ENCODE measurements around the gene ZNF580.
A peak's percentile ranks its signal among the peaks of the same experiment; 100 is the strongest.

ZNF580 gene

DNA sequence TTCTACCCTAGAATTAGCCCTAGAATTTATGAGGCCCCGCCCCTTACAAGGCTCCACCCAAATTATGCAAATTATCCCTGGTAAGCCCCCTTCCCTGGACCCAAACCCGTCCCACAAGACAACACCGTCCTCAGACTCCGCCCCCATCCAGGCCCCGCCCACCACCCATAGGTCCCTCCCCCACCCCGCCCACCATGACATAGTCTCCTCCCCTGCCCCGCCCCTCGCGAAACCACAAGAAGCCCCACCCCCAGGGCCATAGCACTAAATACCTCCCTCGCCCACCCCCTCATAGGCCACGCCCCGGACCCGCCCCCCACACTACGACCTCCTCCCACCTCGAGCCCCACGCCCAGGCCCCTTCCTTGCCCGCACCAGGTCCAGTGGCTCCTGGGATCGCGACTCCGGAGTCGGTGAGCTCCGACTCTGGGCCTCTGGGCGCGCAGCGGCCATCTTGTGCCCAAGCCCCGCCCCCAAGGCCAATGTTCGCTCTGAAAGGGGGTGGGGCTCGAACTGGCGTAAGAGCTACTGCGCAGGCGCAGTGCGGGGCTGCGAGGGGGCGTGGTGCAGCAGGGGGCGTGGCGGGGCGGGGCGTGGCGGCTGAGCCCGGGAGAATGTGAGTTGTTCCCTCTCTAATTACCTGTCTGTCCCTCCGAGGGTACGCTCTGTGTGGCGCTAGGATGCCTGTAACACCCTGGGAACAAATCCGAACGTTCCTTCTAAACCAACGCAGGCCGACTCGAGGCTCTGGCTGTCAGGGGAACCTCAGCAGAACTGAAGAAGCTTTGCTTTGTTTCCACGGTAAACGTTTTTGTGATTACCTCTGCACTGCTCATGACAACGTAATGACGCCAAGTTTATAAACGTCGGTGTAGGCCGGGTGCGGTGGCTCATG is 16.4 kb upstream of the ZNF580 start, which contains the start of gene ZNF784:
Gene ZNF784 (minus strand): TSS at position 458 of the 895 bp plus-strand sequence. CDS start 5 bp downstream, at position 453.
- peak; percentile 94 for DNase-seq

DNA sequence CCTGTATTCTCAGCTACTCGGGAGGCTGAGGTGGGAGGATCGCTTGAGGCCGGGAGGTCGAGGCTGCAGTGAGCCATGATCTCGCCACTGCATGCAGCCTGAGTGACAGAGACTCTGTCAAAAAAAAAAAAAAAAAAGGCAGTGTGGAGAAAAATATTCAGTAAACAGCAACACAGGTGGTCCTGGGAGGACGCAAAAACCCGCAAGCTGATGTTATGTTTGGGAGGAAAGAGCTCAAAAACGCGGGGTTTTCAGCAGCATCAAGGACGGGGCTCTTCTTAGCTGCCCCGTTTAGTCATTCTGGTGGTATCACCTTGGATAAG is 15.8 kb upstream of the ZNF580 start:
- DNase-seq: no peak

DNA sequence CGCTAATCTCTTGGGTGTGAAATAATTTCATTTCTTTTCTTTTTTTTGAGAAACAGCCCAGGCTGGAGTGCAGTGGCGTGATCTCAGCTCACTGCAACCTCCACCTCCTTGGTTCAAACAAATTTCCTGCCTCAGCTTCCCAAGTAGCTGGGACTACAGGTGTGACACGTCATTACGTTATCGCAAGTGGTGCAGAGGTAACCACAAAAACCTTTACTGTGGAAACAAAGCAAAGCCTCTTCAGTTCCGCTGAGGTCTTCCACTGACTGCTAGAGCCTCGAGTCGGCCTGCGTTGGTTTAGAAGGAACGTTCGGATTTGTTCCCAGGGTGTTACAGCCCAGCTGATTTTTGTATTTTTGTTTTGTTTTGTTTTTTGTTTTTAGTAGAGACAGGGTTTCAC is 14.5 kb upstream of the ZNF580 start:
- peak; percentile 35 for DNase-seq

DNA sequence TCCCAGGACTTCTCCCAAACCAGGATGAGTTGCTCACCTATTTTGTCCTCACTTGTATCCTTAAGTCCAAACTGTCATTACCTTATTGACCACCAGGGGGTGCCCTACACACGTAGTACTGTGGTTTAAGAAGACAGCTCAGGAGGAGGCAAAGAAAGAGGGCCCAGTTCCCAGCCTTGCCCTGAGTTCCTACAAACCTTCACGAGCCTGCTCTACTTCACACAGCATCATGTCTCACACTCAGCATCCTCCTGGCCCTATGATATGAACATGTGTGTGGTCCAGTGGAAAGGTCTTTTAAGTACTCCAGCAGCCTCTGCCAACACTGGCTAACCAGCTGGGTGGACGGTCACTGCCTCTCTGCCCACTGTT is 8.4 kb upstream of the ZNF580 start:
- peak; percentile 89 for DNase-seq

DNA sequence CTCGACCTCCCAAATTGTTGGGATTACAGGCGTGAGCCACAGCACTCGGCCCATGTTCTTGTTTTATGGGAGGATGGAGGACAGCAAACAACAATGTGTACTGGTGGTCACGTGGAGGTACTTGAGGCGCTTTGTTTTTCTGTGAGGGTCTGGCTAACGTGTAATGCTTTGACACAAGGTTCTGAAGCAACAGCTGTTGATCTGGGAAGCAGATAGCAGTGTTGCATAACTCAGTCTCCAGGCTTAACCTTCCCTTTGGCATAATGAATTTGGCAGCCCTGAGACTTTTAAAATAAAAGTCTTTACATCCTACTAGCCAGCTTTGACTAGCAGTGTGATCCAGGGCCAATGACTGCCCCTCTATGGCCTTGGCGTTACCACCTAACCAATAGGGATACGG is 6.9 kb upstream of the ZNF580 start:
- DNase-seq: no peak

DNA sequence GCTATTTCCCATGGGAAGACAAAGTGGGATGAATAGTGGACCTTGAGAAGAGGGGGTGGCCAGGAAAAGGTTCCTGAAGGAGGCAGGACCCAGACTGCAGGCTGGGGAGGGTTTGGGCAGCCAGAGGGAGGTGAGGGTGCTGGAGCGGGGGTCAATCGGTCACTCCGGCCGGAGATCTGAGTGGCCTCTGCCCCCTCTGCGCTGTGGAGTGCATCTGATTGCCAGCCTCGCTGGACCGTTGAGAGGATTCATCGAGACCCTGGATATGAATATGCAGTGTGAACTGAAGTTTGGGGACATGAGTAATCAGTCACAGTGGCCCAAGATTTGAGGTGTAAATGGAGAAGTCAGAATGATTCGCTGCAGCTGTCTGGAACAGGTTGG is 5.5 kb upstream of the ZNF580 start:
- DNase-seq: no peak

DNA sequence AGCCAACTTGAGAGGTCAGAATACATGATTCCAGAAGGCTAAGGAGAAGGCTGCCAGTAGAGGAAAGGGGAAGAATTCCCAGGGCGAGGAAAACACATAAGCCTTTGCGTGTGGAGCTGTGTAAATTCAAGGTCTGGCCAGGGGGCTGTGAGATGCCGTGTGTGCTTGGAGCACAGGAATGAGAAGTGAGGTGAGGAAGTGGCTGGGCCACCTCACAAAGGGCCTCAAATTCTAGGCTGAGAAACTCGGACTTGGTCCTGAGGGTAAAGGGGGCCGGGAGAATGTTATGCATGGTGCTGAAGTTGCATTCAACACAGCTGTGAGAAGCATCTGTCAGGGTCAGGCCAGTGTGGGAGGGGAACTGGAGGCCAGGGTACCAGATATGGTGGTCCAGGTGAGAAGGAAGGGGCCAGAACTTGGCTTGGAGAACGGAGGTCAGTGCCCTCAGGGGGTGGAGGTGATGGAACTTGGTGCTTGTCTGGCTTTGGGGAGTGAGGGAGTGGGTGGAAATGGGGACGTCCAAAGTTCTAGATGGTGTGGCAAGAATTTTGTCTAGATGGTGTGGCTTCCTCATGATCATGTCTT is 4.9 kb upstream of the ZNF580 start:
- DNase-seq: no peak

DNA sequence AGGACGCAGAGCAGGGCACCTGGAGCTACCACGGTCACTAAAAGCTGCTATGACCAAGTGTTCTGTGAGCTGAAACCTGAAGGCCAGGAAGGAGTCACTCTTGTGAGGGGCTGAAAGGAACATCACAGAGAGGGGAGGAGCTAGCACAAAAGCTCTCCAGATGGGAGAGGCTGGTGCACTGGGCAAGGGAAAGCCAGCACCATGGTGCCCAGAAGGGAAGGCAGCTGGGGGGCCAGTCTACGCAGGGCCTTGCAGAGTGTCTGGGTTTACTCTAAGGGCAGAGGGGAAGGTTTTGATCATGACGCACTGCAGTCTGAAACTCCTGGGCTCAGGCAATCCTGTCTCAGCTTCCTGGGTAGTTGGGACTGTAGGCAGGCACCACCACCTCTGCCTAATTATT is 4.1 kb upstream of the ZNF580 start:
- no peak for DNase-seq

DNA sequence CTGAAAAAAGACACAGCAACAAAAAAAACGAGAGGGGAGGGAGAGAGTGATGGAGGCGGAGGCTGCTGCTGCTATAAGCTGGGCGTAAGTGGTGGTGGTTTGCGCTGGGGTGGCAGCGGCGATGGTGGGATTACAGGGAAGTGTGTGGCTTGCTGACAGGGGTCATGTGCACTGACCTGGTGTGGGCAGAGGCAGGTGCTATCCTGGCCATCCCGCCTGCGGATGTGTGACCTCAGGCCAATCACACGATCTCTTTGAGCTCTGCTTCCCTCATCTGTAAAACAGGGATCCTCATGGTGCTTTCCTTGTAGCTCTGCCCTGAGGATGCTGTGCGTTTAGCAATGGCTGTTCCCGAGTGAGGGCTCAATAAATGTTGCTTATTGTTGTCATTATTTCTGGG is 3.3 kb upstream of the ZNF580 start:
- DNase-seq: no peak

DNA sequence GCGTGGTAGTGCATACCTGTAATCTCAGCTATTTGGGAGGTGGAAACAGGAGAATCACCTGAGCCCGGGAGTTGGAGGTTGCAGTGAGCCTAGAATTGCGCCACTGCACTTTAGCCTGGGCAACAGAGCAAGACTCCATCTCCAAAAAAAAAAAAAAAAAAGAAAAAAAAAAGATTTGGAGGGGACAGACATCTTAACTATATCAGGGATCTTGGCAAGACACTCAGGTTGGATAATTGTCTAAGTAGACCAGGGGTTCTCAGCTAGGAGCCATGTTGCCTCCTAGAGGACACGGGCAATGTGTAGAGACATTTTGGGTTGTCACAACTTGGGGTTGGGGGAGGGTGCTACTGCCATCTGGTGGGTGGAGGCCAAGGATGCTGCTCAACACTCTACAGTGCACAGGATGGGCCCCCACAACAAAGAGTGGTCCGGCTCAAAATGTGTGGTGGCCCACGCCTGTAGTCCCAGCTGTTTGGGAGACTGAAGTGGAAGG is 1.9 kb upstream of the ZNF580 start:
- peak; percentile 18 for DNase-seq

DNA sequence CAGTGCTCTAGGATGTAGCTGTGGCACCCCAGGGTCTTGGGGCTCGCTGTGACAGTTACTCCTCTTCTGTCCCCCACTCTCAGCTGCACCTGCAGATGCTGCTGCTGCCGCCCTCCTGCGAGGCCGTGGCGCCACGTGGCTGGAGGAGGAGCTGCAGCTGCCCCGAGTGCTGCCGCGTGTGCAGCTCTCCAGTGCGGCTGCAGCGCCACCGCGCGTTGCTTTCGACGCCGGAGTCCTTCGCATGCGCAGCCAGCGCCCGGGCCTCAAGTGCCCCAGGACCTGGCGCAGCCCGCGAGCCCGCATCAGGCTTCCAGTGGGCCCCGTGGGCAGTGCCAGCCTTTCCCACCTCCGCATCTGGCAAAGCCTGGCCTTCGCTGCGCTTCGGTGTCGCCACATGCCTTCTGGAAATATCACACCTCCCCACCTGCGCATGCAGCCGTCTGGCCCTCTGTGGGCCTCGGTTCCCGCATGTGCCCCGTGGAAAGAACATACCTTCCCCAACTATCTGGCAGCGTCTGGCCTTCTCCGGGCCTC is 692 bp upstream of the ZNF580 start:
- peak; percentile 59 for DNase-seq

DNA sequence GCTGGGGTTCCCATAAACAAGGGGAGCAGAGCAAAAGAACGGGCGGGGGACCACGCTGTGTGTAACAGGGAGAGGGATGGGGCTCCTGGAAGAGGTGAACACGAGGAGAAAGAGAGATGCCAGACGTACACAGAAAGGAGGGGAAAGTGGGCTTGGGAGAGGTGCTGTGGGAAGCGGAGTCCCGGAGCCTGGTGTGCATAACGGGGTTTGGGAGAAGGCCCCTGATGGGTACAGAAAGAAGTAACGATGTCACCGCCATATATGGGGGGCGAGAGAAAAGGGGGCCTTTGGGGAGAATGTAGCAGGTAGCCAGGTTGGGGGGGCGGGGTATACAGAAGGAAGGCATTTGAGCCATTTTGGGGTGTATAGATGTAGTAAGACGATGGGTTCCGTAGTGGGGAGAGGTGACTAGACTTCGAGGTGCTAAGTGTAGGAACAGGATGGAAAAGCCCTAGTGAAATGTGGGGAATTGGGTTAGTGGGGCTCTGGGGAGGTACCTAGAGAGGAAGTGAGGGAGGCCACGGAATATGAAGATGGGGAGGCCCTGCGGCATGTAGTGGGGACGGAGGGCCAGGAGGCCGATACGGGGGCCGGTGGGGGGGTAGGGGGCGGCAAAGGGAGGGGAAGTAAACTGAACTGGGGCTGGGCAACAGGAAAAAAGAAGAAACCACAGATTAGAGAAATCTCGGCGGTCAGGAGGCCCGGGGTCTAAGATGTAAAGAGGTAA is 787 bp downstream of the ZNF580 start:
- no peak for DNase-seq

DNA sequence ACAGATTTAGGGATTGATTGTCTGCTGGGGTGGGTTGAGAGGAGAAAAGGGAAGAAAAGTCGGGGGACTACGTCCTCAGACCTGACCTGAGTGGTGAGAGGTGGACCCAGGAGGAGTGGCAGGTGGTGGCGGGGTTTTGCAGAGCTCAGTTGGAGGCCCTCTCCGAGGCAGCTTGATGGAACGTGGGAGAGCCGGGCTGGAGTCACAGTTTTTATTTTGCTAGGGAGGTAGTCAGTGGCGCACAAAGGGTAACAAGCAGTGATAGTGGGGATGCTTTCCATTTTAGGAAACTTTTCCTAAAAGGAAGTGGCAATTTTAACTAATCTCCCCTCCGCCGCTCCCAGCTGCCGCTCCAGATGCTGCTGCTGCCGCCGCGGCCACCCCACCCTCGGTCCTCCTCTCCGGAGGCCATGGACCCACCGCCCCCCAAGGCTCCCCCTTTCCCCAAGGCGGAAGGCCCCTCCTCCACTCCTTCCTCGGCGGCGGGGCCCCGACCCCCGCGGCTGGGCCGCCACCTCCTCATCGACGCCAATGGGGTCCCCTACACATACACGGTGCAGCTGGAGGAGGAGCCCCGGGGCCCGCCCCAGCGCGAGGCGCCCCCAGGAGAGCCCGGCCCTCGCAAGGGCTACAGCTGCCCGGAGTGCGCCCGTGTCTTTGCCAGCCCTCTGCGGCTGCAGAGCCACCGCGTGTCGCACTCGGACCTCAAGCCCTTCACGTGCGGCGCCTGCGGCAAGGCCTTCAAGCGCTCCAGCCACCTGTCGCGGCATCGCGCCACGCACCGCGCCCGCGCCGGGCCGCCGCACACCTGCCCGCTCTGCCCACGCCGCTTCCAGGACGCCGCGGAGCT is 1.6 kb downstream of the ZNF580 start:
- no peak for DNase-seq

DNA sequence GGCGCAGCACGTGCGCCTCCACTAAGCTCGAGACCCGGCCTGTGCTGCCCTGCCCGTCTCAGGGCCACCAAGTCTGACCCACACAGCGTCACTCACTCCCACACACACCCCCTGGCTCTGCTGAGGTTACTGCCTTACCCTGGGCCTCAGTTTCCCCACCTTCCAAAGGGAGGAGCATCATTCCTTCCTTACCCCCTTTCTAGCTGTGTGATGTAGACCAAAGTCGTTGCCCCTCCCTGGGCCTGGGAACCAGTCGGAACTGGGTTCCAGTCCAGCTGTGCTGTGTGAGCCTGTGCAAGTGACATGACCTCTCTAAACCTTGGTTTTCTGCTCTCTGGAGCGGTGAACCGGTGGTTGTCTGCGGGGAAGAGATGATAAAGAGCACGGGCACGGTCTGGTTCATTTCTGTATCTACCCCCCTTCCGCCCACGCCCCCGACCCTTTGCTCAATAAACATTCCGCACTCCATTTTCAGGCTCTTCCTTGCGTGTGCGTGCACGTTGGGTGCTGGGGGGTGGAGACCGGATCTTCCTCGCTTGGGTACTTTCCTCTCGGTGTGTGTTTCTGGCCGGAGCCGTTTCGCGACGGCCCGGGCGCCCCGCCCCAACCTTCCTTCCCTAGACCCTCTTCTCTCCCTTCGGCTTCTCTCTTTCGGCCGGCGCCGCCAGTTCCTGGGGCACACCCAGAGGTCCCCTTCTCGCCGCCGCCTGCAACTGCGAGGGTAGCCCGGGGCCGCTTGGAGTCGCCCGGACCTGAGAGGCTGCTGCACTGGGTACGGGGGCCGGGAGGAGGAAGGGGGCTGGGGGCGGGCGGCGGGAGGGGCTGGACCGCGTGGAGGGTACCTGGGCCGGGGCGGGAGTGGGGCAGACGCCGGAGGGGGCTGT is 2.4 kb downstream of the ZNF580 start, which contains the start of gene ZNF581:
Gene ZNF581 (plus strand): TSS at position 647 of the 884 bp plus-strand sequence. CDS start 923 bp downstream, outside the sequence.
- peak; percentile 67 for DNase-seq

DNA sequence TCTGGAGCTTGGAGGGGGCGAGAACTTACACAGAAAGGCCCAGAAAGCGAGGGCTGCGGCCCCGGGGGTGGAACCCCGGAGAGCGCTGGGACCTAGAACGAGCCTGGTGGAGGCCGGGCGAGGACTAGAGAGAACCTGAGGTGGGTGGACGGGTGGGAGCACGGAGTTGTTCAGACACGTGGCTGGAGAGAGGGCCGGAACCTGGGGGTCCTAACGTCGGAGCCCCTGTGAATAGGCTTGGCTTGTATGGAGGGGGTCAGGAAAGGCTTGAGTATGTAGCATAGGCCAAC is 3.0 kb downstream of the ZNF580 start:
- no peak for DNase-seq

DNA sequence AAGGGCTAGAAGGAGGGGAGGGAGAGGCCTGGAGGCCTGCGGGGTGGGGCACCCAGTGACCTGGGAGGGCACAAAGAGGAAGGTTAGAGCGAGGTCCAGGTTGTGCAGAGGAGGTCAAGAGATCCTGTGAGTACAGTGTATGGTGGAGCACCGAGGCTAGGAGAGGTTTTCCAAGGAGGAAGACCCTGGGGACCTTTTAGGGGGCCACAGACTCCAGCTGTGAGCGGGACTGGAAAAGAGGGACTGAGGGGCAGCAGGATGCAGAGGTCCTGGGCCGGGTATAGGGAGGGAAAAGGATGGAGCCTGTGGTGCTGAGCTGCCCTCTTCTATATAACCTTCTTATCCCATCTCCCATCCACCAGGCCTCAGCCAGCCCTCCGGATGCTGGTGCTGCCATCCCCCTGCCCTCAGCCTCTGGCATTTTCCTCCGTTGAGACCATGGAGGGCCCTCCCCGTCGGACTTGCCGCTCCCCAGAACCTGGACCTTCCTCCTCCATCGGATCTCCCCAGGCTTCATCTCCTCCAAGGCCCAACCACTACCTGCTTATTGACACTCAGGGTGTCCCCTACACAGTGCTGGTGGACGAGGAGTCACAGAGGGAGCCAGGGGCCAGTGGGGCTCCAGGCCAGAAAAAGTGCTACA is 3.5 kb downstream of the ZNF580 start:
- DNase-seq: no peak

DNA sequence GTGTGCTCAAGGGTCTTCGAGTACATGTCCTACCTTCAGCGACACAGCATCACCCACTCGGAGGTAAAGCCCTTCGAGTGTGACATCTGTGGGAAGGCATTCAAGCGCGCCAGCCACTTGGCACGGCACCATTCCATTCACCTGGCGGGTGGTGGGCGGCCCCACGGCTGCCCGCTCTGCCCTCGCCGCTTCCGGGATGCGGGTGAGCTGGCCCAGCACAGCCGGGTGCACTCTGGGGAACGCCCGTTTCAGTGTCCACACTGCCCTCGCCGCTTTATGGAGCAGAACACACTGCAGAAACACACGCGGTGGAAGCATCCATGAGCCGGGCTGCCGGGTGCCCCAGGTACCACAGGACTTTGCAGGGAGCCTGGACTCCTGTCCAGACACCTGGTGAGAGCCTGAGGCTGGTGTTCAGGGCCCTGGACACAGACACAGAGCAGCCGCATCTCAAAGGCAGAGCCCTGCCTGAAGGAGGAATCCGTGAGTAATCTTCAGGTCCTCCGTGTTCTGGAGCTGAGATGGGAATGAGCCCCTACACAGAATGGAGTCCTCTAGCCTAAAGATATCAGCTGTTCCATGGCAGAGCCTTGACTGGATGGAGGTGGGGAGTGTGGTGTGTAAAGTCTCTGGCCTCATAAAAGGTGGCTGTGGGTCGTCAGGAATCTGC is 4.2 kb downstream of the ZNF580 start:
- no peak for DNase-seq

DNA sequence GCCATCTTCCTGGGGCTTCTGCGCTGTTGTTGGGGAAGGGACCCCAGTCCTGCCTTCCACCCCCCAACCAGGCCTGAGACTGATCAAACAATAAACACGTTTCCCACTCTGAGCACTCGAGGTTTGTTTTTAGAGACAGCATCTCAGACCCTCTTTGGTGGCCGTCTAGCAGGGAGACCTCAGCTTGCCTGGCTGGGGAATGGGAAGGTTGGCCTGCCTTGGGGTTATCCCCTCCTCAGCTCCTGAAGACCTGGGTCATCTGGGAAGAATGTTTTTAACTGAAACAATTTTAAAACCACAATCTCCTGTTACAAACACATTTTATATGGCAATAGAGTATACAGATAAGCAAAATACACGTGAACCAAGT is 4.7 kb downstream of the ZNF580 start:
- no peak for DNase-seq

DNA sequence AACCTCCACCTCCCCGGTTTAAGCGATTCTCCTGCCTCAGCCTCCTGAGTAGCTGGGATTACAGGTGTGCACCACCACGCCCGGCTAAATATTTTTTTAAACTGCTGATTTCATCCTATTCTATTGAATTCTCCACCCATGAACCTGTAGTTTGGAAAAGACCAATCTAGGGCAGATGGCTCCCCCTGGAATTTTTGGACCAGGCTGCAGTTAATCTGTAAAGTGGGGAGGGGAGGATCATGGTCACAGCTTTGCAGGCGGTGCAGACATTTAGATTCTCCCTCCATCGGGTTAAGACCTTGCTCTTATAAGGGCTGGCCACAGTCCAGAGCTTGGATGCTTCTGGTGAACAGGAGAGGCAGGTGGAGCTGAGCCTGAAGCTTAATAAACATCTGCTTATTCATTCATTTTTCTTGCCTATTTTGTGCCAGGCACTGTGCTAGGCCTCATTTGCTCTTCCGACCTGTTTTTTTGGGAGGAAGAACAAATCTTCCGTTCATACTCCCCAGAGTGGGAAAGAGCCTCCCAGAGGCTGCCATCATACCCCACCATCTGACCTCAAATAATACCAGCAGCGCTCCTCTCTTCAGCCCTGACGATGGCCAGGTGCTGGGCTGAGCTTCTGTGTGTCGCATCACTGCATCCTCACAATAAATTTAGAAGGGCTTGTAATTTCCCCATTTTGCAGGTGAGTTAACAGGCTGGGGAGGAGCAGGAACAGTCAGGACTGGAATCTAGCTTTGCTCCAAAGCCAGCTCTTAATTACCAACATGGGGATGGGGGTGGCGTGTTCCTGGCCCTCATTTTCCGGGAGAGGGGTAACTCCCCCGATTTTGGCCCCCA is 6.3 kb downstream of the ZNF580 start:
- no peak for DNase-seq

All from effector CD8-positive, alpha-beta T cell (primary cell).